ENCODE data around the gene USP22. TPM values are rescaled to one million over a fixed set of nuclear protein-coding genes. Genes with fewer than 3 reads are reported as not detected.
A peak's percentile ranks its signal among the peaks of the same experiment; 100 is the strongest.

The USP22 gene
- total RNA-seq, 1 donor from 2014 or later: 160 TPM

GRCh38 chr17:20988001-20988636, 54.7 kb downstream of the USP22 start:
- intact Hi-C loops (cut with DNase I): no loop called here
- DNase-seq: peak; percentile 41
- H3K27ac ChIP-seq: no peak overlapping the region
- TF ChIP-seq CTCF (IDR thresholded peaks at IDR 0.05): no peak
- ATAC-seq: no peak
- no peaks in the 10 kb centered on the region for H3K9me3 ChIP-seq
- H3K4me1 ChIP-seq: peaks cover 8% of the 10 kb centered on the region
- H3K36me3 ChIP-seq: no peaks in the 10 kb centered on the region
- no peaks in the 10 kb centered on the region for H3K27me3 ChIP-seq
- no peak overlapping the region for H3K4me3 ChIP-seq

- intact Hi-C loops (cut with DNase I): no loop called here
- Histone ChIP-seq H3K4me3 (no peak overlapping the region), H3K27ac (no peak overlapping the region), H3K27me3 (no peaks in the 10 kb centered on the region), H3K36me3 (no peaks in the 10 kb centered on the region), H3K4me1 (peaks cover 2% of the 10 kb centered on the region), H3K9me3 (no peaks in the 10 kb centered on the region)
- no peak for ATAC-seq
- no peak for DNase-seq
- no peak for TF ChIP-seq CTCF (IDR thresholded peaks at IDR 0.05)
Observed at GRCh38 chr17:20987511-20987910, 55.3 kb downstream of the USP22 start.

- TF ChIP-seq CTCF (IDR thresholded peaks at IDR 0.05): no peak
- intact Hi-C loops (cut with DNase I): no loop called here
- Histone ChIP-seq H3K4me3 (no peak overlapping the region), H3K9me3 (no peaks in the 10 kb centered on the region), H3K36me3 (no peaks in the 10 kb centered on the region), H3K27ac (no peak overlapping the region), H3K27me3 (no peaks in the 10 kb centered on the region), H3K4me1 (no peaks in the 10 kb centered on the region)
- ATAC-seq (no peak), DNase-seq (peak; percentile 21)
Observed at GRCh38 chr17:20986767-20987510, 55.9 kb downstream of the USP22 start.

- H3K27ac ChIP-seq: no peak overlapping the region
- DNase-seq: no peak
- H3K27me3 ChIP-seq: no peaks in the 10 kb centered on the region
- H3K4me1 ChIP-seq: no peaks in the 10 kb centered on the region
- TF ChIP-seq CTCF (IDR thresholded peaks at IDR 0.05): no peak
- no peaks in the 10 kb centered on the region for H3K36me3 ChIP-seq
- no peak overlapping the region for H3K4me3 ChIP-seq
- no peak for ATAC-seq
- H3K9me3 ChIP-seq: no peaks in the 10 kb centered on the region
- intact Hi-C loops (cut with DNase I): no loop called here
Observed at GRCh38 chr17:20983359-20983637, 59.5 kb downstream of the USP22 start.

- Histone ChIP-seq H3K36me3 (no peaks in the 10 kb centered on the region), H3K9me3 (no peaks in the 10 kb centered on the region), H3K4me3 (no peak overlapping the region), H3K27ac (no peak overlapping the region), H3K4me1 (no peaks in the 10 kb centered on the region), H3K27me3 (no peaks in the 10 kb centered on the region)
- no peak for ATAC-seq
- no peak for DNase-seq
- TF ChIP-seq CTCF (IDR thresholded peaks at IDR 0.05): no peak
- intact Hi-C loops (cut with DNase I): no loop called here
Observed at GRCh38 chr17:20982589-20983358, 60.0 kb downstream of the USP22 start.
